Medulla oblongata (tissue), 1 donor: ENCODE results near the gene ADGRD2.

Source experiments
- DNase-seq: peaks from one replicate; pipeline ENCODE4 v3.0.0-alpha.2; 2015; ENCODE audit errors: extremely low spot score

The ADGRD2 gene

GRCh38 chr9:124456341-124457078, 6.3 kb downstream of the ADGRD2 start:
- no peak for DNase-seq

- DNase-seq: no peak
Observed at GRCh38 chr9:124457079-124457886, 7.0 kb downstream of the ADGRD2 start.

GRCh38 chr9:124457887-124458431, 7.7 kb downstream of the ADGRD2 start:
- DNase-seq: no peak

- DNase-seq: no peak
Observed at GRCh38 chr9:124458441-124458840, 8.2 kb downstream of the ADGRD2 start.

GRCh38 chr9:124462739-124463138, 12.5 kb downstream of the ADGRD2 start:
- no peak for DNase-seq

DNA sequence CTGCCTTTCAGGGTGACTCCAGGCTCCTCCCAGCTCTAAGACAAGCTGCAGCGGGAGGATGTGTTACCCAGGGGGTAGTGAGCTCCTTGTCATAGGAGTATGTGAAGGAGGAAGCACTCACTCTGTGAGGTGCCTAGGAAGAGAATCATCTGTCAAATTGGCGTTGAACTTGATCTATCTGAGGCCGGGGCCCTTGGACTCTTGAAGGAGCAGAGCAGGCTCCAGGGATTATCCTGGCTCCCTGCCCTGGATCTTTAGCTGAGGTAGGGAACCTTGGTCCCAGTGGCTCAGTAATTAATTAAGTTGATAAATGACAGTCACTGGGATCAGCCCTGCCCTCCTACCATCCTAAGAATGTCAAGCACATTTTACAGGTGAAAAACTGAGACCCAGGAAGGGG, 15.5 kb downstream of the ADGRD2 start:
- no peak for DNase-seq

GRCh38 chr9:124467410-124468060, 17.3 kb downstream of the ADGRD2 start:
- no peak for DNase-seq

GRCh38 chr9:124468061-124468740, 17.9 kb downstream of the ADGRD2 start:
- no peak for DNase-seq

DNA sequence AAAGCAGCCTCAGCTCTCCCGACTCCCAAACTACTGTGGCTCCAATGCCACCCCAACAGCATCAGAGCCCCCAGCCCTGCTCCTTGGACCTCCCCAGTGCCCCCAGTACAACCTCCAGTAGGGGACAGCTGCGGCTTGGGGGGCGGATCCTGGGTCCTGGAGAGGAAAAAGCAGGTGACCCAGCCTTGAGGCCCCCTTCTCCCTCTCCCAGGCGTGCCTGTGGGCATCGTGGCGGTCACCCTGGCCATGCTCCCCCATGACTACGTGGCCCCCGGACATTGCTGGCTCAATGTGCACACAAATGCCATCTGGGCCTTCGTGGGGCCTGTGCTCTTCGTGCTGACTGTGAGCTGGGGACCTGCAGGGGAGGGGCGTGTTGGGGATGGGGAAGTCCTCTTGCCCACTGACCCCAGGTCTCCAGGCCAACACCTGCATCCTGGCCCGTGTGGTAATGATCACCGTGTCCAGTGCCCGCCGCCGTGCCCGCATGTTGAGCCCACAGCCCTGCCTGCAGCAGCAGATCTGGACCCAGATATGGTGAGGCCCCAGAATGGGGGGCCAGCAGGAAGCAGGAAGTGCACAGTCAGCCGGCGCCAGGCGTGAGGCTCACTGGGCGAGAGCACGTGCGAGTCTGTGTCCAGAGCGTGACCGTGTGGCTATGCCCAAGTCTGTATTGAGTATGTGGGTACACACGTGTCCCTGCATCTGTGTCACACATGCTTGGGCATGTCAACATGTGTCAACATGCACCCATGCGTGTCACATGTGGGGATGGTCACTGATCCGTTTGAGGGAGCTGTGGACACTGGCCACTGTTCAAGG, 19.0 kb downstream of the ADGRD2 start:
- DNase-seq: no peak

GRCh38 chr9:124470306-124470705, 20.1 kb downstream of the ADGRD2 start:
- DNase-seq: no peak

DNA sequence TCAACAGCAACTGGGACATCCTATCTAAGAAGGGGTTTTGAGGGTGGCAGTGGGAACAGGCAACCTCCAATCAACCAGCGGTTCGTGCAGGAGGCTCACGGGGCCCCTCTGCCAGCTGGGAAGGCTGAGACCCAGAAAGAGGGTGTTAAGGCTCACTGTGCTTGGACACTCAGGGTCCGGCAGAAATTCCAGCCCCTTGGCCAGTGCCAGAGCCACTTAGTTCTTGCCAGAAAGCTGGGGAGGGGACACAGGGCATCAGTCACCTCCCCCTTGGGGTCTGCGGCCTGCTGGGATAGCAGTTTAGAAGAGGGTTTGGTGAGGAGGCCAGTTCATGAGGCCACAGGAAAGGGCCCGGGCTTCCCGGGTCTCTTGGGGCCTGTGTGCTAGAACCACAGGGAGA, 20.5 kb downstream of the ADGRD2 start:
- no peak for DNase-seq

GRCh38 chr9:124471761-124472160, 21.5 kb downstream of the ADGRD2 start:
- DNase-seq: no peak

GRCh38 chr9:124472770-124473169, 22.5 kb downstream of the ADGRD2 start:
- no peak for DNase-seq

DNA sequence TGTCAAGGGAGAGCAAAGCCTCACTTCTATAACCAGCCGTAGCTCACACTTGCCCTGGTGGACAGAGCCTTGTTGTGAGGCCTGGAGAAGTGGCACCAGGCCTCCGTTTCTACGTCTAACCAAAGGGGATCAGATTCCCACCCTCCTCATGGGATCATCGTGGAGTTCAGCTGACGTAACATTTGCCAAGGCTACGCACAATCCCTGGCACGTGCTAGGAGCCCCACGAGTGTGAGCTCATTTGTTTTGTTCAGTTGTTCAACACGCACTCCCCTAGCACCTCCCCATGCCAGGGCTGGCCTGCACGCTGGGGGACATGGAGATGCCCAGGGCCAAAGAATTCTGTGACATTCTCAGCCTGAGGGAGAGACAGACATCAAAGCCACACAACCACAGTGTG, 23.1 kb downstream of the ADGRD2 start:
- no peak for DNase-seq

DNA sequence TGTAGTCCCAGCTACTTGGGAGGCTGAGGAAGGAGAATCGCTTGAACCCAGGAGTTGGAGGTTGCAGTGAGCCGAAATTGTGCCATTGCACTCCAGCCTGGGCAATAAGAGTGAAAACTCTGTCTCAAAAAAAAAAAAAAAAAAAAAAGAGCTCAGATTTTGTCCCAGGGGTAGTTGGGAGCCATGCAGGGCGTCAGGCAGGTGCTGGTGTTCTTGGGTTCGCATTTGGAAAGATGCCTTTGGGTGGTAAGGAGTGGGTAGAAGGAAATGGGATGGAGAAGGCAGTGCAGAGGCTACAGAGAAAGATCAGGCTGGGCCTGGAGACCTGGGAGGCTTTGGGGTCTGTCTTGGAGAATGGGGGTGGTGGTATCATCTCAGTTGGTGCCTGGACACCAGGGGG, 23.9 kb downstream of the ADGRD2 start:
- no peak for DNase-seq

DNA sequence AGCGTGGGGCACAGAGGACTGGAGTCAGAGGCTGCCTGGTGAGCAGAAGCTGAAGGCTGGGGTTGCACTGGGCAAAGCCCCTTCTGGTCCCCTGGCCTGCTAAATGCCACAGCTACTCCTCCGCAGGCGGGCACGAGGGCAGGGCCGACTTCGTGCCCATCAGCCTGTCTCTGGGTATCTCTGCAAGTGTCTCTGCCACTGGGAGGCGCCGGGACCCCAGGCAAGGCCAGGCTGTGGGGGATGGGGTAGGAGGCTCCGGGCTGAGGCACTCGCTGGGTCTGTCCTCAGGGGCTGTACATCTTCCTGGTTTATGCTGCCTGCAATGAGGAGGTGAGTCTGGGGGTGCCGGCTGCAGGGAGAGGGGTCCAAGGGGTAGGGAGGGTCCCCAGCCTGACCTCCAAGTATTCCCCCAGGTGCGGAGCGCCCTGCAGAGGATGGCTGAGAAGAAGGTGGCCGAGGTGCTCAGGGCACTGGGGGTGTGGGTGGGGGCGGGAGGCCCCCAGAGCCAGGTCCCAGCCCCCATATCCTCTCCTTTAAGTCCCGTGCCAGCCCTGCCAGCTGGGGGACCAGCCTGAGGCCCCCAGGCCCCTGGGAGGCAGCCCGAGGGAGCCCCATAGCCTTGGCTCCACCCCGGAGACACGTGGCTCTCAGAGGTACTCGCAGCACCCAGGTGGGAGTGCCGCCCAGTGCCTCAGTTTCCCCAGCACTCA, 25.1 kb downstream of the ADGRD2 start:
- no peak for DNase-seq

DNA sequence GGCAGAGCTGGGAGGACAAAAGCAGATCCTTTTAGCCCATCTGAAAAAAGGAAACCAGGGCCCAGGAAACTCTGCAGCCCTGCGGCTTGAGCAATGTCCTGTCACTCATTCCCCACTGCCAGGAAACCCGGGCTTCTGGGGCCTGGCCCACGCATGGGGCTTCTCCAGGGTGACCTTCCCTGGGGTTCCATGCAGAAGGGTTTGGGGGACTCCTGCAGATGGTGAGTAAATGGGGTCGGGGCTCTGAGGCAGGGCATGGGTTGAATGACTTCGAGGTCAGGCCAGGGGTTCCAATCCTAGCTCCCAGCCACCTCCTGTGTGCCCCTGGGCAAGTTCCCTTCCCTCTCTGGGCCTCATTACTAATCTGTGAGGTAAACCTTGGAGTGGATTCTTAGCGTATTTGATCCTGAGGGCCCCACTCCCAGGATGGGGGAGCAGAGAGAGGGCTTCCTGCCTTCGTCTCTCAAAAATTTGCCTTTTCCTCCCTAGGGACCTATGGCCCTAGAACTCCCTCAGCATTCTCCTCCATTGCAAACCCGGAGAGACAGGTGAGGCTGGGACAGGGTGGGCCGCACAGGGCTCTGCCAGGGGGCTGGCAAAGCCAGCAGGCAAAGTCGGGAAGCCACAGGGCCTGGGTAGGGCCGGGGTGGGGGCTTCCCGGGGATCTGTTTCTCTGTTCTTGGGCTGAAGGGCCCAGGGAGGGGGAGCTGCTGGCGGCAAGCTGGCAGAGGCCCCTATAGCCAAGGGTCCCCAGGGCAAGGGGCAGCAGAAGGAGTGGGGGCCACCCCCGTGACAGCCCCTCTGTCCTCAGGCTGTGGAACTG, 25.8 kb downstream of the ADGRD2 start:
- no peak for DNase-seq

DNA sequence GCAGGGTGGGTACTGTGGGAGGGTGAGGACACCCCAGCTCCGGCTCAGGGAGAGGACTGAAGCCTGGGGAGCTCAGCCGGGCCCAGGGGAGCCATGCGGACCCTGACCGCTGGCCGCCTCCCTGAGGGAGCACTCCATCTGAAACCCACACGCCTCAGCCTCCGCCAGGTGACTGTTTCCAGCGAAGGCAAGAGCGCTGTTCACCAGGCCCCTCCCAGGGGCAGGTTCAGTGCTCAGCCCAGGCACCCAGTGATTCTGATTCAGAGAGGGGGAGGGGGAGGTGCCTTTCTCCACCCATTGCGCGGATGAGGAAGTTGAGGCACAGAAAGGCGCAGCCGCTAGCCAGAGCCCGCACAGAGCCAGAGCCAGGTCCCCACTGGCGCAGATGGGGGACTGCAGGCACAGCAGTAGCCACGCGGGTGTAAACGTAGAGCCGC, 27.0 kb downstream of the ADGRD2 start:
- DNase-seq: no peak

- DNase-seq: no peak
Observed at GRCh38 chr9:124477648-124478285, 27.5 kb downstream of the ADGRD2 start.
